SK-N-SH (cell line): ENCODE measurements around the gene RBM20. TPM values are rescaled to one million over a fixed set of nuclear protein-coding genes. Genes with fewer than 3 reads are reported as not detected.

Experiments used
- CTCF ChIA-PET: fragments of 300-600, 350-600 bp; formaldehyde crosslinking; extraction: SDS; loops from one replicate; lab custom pipeline; 2021; lab: Yijun Ruan, JAX
- POLR2A ChIA-PET: fragments of 350-600 bp; sonication (Branson Sonifier 250); formaldehyde crosslinking; extraction: SDS; loops from one replicate; lab custom pipeline; 2020; ENCODE audit warnings: antibody characterized with exemption, inconsistent platforms; lab: Yijun Ruan, JAX
- DNase-seq: peaks from one replicate; pipeline ENCODE4 v3.0.0; 2012
- H2AFZ ChIP-seq: fragments of 200-600 bp; sonication (generic); 2 replicates; pipeline ENCODE4 v1.8.1; 2016; ENCODE audit warnings: antibody characterized with exemption, mild to moderate bottlenecking, low read depth
- H3F3A ChIP-seq: fragments of 200-600 bp; sonication (generic); replicated peaks from 2 replicates; pipeline ENCODE3; 2016; ENCODE audit warnings: antibody characterized with exemption, mild to moderate bottlenecking; ENCODE audit not compliant: insufficient read depth
- H3K27ac ChIP-seq, 2 experiments: fragments of 200-500 bp in 1 of 2; fragments of 200-600 bp in 1 of 2; sonication (Bioruptor generic) in 1 of 2; sonication (generic), shearing (Covaris generic) in 1 of 2; 2 replicates each; pipeline versions ENCODE4 v1.5.1 to v1.6.1; 2014 to 2016; ENCODE audit warnings: low read depth in 2 of 2, inconsistent platforms in 1 of 2, low read length in 1 of 2, mild to moderate bottlenecking in 1 of 2, mixed read lengths in 1 of 2
- H3K27me3 ChIP-seq: fragments of 200-600 bp; sonication (generic), shearing (Covaris generic); 2 replicates; pipeline ENCODE4 v1.6.1; 2016; ENCODE audit warnings: mixed run types; ENCODE audit not compliant: insufficient read depth
- H3K36me3 ChIP-seq, 2 experiments: fragments of 200-500 bp in 1 of 2; fragments of 200-600 bp in 1 of 2; sonication (Bioruptor generic) in 1 of 2; sonication (generic) in 1 of 2; replicated peaks in 1 of 2; 2 replicates each; pipeline versions ENCODE3 to v1.5.1; 2014 to 2016; ENCODE audit warnings: low read length in 1 of 2, mild to moderate bottlenecking in 1 of 2; ENCODE audit not compliant: insufficient read depth in 2 of 2, control insufficient read depth in 1 of 2
- H3K4me1 ChIP-seq, 2 experiments: fragments of 200-500 bp in 1 of 2; fragments of 200-600 bp in 1 of 2; sonication (Bioruptor generic) in 1 of 2; sonication (generic), shearing (Covaris generic) in 1 of 2; 2 replicates each; pipeline versions ENCODE4 v1.5.1 to v1.6.1; 2014 to 2016; ENCODE audit warnings: low read depth in 1 of 2, low read length in 1 of 2, mixed run types in 1 of 2; ENCODE audit not compliant: insufficient read depth in 2 of 2, control insufficient read depth in 1 of 2
- H3K4me2 ChIP-seq: fragments of 200-600 bp; sonication (generic), shearing (Covaris generic); 2 replicates; pipeline ENCODE4 v1.6.1; 2017; ENCODE audit warnings: mixed run types
- H3K4me3 ChIP-seq, 2 experiments: fragments of 200-500 bp in 1 of 2; fragments of 200-600 bp in 1 of 2; sonication (Bioruptor generic) in 1 of 2; sonication (generic), shearing (Covaris generic) in 1 of 2; 2 replicates each; pipeline versions ENCODE4 v1.5.1 to v1.8.1; 2014 to 2016; ENCODE audit warnings: low read depth in 2 of 2, inconsistent platforms in 1 of 2, low read length in 1 of 2, mild to moderate bottlenecking in 1 of 2, mixed read lengths in 1 of 2, moderate library complexity in 1 of 2
- H3K79me2 ChIP-seq: fragments of 200-600 bp; sonication (generic); 2 replicates; pipeline ENCODE4 v1.8.1; 2017; ENCODE audit warnings: mild to moderate bottlenecking; ENCODE audit not compliant: insufficient read depth
- H3K9ac ChIP-seq: fragments of 200-600 bp; sonication (generic); 2 replicates; pipeline ENCODE4 v1.6.1; 2017; ENCODE audit warnings: mixed run types
- H3K9me2 ChIP-seq: fragments of 200-600 bp; sonication (generic); 2 replicates; pipeline ENCODE4 v1.6.1; 2017; ENCODE audit warnings: mixed run types
- H3K9me3 ChIP-seq: fragments of 200-600 bp; sonication (generic); 2 replicates; pipeline ENCODE4 v1.6.1; 2017; ENCODE audit warnings: mixed run types, mild to moderate bottlenecking, moderate library complexity
- H4K20me1 ChIP-seq: fragments of 200-600 bp; sonication (generic); 2 replicates; pipeline ENCODE4 v1.6.1; 2017; ENCODE audit warnings: mild to moderate bottlenecking, mixed run types; ENCODE audit not compliant: insufficient read depth
- CHD2 ChIP-seq: fragments of 150-350 bp; IDR thresholded peaks from 2 replicates; pipeline ENCODE4 v1.6.1; 2018; ENCODE audit warnings: low read length; ENCODE audit not compliant: partially characterized antibody
- EZH2phosphoT487 ChIP-seq: fragments of 200-600 bp; sonication (generic); IDR thresholded peaks from 2 replicates; pipeline ENCODE4 v1.6.1; 2017; ENCODE audit warnings: low read depth, mixed run types, mild to moderate bottlenecking, antibody characterized with exemption, moderate library complexity, borderline replicate concordance
- FOSL2 ChIP-seq: IDR thresholded peaks from 2 replicates; pipeline ENCODE4 v1.4.0; 2012; ENCODE audit warnings: low read depth, mild to moderate bottlenecking, moderate library complexity, borderline replicate concordance
- FOXM1 ChIP-seq: IDR thresholded peaks from 2 replicates; pipeline ENCODE4 v1.4.0; 2012; ENCODE audit warnings: low read depth, mild to moderate bottlenecking
- GATA2 ChIP-seq: sonication (generic); formaldehyde crosslinking; IDR thresholded peaks from 2 replicates; pipeline ENCODE4 v1.5.0; 2020; ENCODE audit warnings: mild to moderate bottlenecking, missing genetic modification reagents
- IRF3 ChIP-seq: fragments of 150-350 bp; IDR thresholded peaks from 2 replicates; pipeline ENCODE4 v1.6.1; 2016; ENCODE audit warnings: mild to moderate bottlenecking, low read depth, low read length
- MEF2A ChIP-seq: IDR thresholded peaks from 2 replicates; pipeline ENCODE4 v1.4.0; 2012; ENCODE audit warnings: low read depth, borderline replicate concordance
- MXI1 ChIP-seq: IDR thresholded peaks from 2 replicates; pipeline ENCODE4 v1.6.1; 2012; ENCODE audit warnings: mild to moderate bottlenecking, low read depth, low read length, improper control_type of control experiment
- PBX3 ChIP-seq: IDR thresholded peaks from 2 replicates; pipeline ENCODE4; 2012
- RAD21 ChIP-seq: IDR thresholded peaks from 2 replicates; pipeline ENCODE4 v1.6.1; 2012; ENCODE audit warnings: mild to moderate bottlenecking, low read length
- RFX5 ChIP-seq: IDR thresholded peaks from 2 replicates; pipeline ENCODE4 v1.6.1; 2012; ENCODE audit warnings: mild to moderate bottlenecking, improper control_type of control experiment, low read length
- SIN3A ChIP-seq: IDR thresholded peaks from 2 replicates; pipeline ENCODE4 v1.6.1; 2012; ENCODE audit warnings: low read depth, mild to moderate bottlenecking, low read length, moderate library complexity, borderline replicate concordance
- SMC3 ChIP-seq: IDR thresholded peaks from 2 replicates; pipeline ENCODE4 v1.6.1; 2012; ENCODE audit warnings: low read depth, low read length, improper control_type of control experiment
- TEAD4 ChIP-seq: IDR thresholded peaks from 2 replicates; pipeline ENCODE4 v1.4.0; 2012; ENCODE audit warnings: mild to moderate bottlenecking, borderline replicate concordance; ENCODE audit not compliant: insufficient read depth
- USF1 ChIP-seq: IDR thresholded peaks from 2 replicates; pipeline ENCODE4 v1.4.0; 2012; ENCODE audit warnings: low read depth, borderline replicate concordance
- USF2 ChIP-seq: fragments of 150-350 bp; IDR thresholded peaks from 2 replicates; pipeline ENCODE4 v1.6.1; 2017; ENCODE audit warnings: antibody characterized with exemption, low read length, low read depth, borderline replicate concordance
- WGBS: methylation state at CpG from one replicate; pipeline ENCODE4 v1.1.6; 2017; ENCODE audit warnings: low lambda C conversion rate; 5-methylcytosine and 5-hydroxymethylcytosine counted together
- polyA plus RNA-seq, 3 experiments: library from polyadenylated mRNA; depleted of rRNA; stranded (reverse); fragments of >200 nt; gene quantifications; 2 replicates each; pipeline ENCODE4 v1.2.3, GENCODE V29; 2012

The RBM20 gene
- polyA plus RNA-seq, 1 of the 3 experiments (the other 2 are of a cell fraction) = 0.64 TPM

- TF ChIP-seq RAD21 = no peak
- no peak for TF ChIP-seq GATA2 (CRISPR knock-in tag)
These were observed 77.4 kb downstream of the RBM20 start (continued) for GRCh38 chr10:110721406-110722038.

GRCh38 chr10:110723224-110723891, 79.2 kb downstream of the RBM20 start:
- Histone ChIP-seq H3K4me2 (no peak overlapping the region), H3K79me2 (no peaks in the 10 kb centered on the region), H3K27ac (no peak overlapping the region), H3K4me3 (no peak overlapping the region)
- WGBS = 77% methylated on average over 4 of the region's 4 CpGs
- TF ChIP-seq TEAD4 (no peak), FOSL2 (no peak), GATA2 (CRISPR knock-in tag) (no peak), USF2 (no peak), RAD21 (no peak), USF1 (no peak)
- TF ChIP-seq, all 33 proteins: peak for 0
- no peaks in the 10 kb centered on the region for H3K9me3 ChIP-seq
- no peak for DNase-seq
- H3K27me3 ChIP-seq = no peaks in the 10 kb centered on the region
- POLR2A ChIA-PET = no interaction called here
- no peak overlapping the region for H2AFZ ChIP-seq
- CTCF ChIA-PET = interaction anchor here (1.1 kb wide), 1 partner anchor 8 kb away, joined by 4 read pairs; no protein-coding TSS in a partner anchor
- no peaks in the 10 kb centered on the region for H4K20me1 ChIP-seq
- no peaks in the 10 kb centered on the region for H3K9me2 ChIP-seq
- H3K4me1 ChIP-seq = peaks cover 0 to 18% of the 10 kb centered on the region in 2 experiments; a peak in 1 of 4 replicates
- H3K9ac ChIP-seq = no peak overlapping the region
- H3K36me3 ChIP-seq = no peaks in the 10 kb centered on the region
- H3F3A ChIP-seq = no peaks in the 10 kb centered on the region

- Histone ChIP-seq H3K4me1 (peaks cover 0 to 18% of the 10 kb centered on the region in 2 experiments; a peak in 1 of 4 replicates), H4K20me1 (no peaks in the 10 kb centered on the region), H3K4me2 (no peak overlapping the region), H3F3A (no peaks in the 10 kb centered on the region), H3K9me3 (no peaks in the 10 kb centered on the region), H3K9me2 (no peaks in the 10 kb centered on the region), H3K27me3 (no peaks in the 10 kb centered on the region), H3K36me3 (no peaks in the 10 kb centered on the region), H3K27ac (no peak overlapping the region), H2AFZ (no peak overlapping the region), H3K79me2 (no peaks in the 10 kb centered on the region), H3K4me3 (no peak overlapping the region), H3K9ac (no peak overlapping the region)
- CTCF ChIA-PET = interaction anchor here (0.9 kb wide), 1 partner anchor 43 kb away, joined by 3 read pairs; no protein-coding TSS in a partner anchor
- 66% methylated on average over 7 of the region's 7 CpGs for WGBS
- TF ChIP-seq MEF2A (no peak), IRF3 (no peak), RFX5 (no peak), EZH2phosphoT487 (no peak), CHD2 (no peak), FOXM1 (no peak), PBX3 (no peak), SMC3 (no peak), MXI1 (no peak), TEAD4 (no peak), SIN3A (no peak)
- no peak for DNase-seq
- POLR2A ChIA-PET = no interaction called here
These were observed 80.2 kb downstream of the RBM20 start for GRCh38 chr10:110724116-110724921.
